ENCODE measurements around the gene LYSMD2.

Gene LYSMD2

DNA sequence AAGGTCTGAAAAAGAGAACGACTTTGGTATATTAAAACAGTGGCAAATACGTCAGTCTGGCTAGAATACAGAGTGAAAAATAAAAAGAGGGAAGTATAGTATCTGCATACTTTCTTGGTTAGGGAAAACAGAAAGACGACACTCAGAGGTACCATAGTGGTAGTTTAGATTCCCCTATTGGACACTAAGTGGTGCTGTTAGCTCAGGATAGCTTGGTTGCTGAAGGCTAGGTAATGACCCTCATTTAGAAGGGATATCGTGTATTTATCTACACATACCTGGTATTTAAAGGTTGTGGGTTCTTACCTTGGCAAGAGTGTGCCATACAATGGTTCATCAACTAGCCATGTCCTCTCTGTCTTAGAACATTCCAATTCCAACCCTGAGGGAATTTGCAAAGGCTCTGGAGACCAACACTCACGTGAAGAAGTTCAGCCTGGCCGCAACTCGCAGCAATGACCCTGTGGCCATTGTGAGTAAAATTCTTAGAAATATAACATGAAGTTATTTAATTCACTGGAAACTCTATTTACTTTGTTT lies 45.0 kb upstream of the LYSMD2 start:
- H2AFZ ChIP-seq (ENCODE audit: low read length), result no peak overlapping the region
- H3K9me2 ChIP-seq (ENCODE audit: low read depth, low read length), result no peaks in the 10 kb centered on the region
- H4K20me1 ChIP-seq (ENCODE audit: insufficient read depth, low read length), result no peaks in the 10 kb centered on the region
- H3K27me3 ChIP-seq (ENCODE audit: insufficient read depth, low read length), result no peaks in the 10 kb centered on the region
- no peaks in the 10 kb centered on the region for H3K36me3 ChIP-seq (ENCODE audit: insufficient read depth, low read length)
- H3K4me2 ChIP-seq (ENCODE audit: low read length), result no peak overlapping the region
- TF ChIP-seq, protein P1, sequence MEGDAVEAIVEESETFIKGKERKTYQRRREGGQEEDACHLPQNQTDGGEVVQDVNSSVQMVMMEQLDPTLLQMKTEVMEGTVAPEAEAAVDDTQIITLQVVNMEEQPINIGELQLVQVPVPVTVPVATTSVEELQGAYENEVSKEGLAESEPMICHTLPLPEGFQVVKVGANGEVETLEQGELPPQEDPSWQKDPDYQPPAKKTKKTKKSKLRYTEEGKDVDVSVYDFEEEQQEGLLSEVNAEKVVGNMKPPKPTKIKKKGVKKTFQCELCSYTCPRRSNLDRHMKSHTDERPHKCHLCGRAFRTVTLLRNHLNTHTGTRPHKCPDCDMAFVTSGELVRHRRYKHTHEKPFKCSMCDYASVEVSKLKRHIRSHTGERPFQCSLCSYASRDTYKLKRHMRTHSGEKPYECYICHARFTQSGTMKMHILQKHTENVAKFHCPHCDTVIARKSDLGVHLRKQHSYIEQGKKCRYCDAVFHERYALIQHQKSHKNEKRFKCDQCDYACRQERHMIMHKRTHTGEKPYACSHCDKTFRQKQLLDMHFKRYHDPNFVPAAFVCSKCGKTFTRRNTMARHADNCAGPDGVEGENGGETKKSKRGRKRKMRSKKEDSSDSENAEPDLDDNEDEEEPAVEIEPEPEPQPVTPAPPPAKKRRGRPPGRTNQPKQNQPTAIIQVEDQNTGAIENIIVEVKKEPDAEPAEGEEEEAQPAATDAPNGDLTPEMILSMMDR (IDR thresholded peaks at IDR 0.05; ENCODE audit: low read length), result peak; percentile 32; the same call in 1 of the 2 replicates
- no peak for TF ChIP-seq EZH2 (IDR thresholded peaks at IDR 0.05; ENCODE audit: borderline replicate concordance, low read length)
- H3K4me1 ChIP-seq (ENCODE audit: insufficient read depth, low read length, severe bottlenecking), result no peaks in the 10 kb centered on the region
- 0 out of 2 replicates have a peak, but pooled peaks cover 6% of the 10 kb centered on the region for H3K9me3 ChIP-seq (ENCODE audit: low read length)
- H3K9ac ChIP-seq (ENCODE audit: low read length), result no peak overlapping the region
- no peaks in the 10 kb centered on the region for H3F3A ChIP-seq (ENCODE audit: insufficient read depth, low read length)
- H3K4me3 ChIP-seq (ENCODE audit: low read depth, low read length, poor library complexity, severe bottlenecking), result no peak overlapping the region
- H3K27ac ChIP-seq (ENCODE audit: low read depth, low read length, poor library complexity, severe bottlenecking), result no peak overlapping the region
- H3K79me2 ChIP-seq (ENCODE audit: insufficient read depth, low read length), result no peaks in the 10 kb centered on the region

DNA sequence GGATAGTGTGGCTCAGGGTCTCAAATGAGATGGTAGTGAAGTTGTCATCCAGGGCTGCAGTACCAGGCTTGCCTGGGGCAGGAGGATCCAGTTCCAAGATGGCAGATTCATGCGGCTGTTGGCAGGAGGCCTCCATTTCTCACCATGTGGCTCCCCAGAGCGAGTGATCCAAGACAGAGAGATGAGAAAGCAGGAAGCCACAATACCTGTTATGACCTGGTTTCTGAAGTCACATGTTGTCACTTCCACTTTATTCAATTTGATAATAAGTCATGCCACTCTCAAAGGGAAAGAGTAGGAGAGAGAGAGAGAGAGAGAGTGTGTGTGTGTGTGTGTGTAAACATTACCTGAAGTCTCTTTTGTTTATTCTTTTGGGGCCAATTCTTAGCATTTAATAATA lies 44.1 kb upstream of the LYSMD2 start:
- Histone ChIP-seq H3K4me2 (ENCODE audit: low read length) (no peak overlapping the region), H3K4me1 (ENCODE audit: insufficient read depth, low read length, severe bottlenecking) (no peaks in the 10 kb centered on the region), H3F3A (ENCODE audit: insufficient read depth, low read length) (no peaks in the 10 kb centered on the region), H3K27ac (ENCODE audit: low read depth, low read length, poor library complexity, severe bottlenecking) (no peak overlapping the region), H3K9me2 (ENCODE audit: low read depth, low read length) (no peaks in the 10 kb centered on the region), H3K79me2 (ENCODE audit: insufficient read depth, low read length) (no peaks in the 10 kb centered on the region), H4K20me1 (ENCODE audit: insufficient read depth, low read length) (no peaks in the 10 kb centered on the region), H3K9me3 (ENCODE audit: low read length) (0 out of 2 replicates have a peak, but pooled peaks cover 6% of the 10 kb centered on the region), H3K9ac (ENCODE audit: low read length) (no peak overlapping the region), H2AFZ (ENCODE audit: low read length) (no peak overlapping the region), H3K4me3 (ENCODE audit: low read depth, low read length, poor library complexity, severe bottlenecking) (no peak overlapping the region), H3K27me3 (ENCODE audit: insufficient read depth, low read length) (no peaks in the 10 kb centered on the region), H3K36me3 (ENCODE audit: insufficient read depth, low read length) (no peaks in the 10 kb centered on the region)
- TF ChIP-seq EZH2 (IDR thresholded peaks at IDR 0.05; ENCODE audit: borderline replicate concordance, low read length), result no peak
- TF ChIP-seq, protein P1 (IDR thresholded peaks at IDR 0.05; ENCODE audit: low read length), result no peak

DNA sequence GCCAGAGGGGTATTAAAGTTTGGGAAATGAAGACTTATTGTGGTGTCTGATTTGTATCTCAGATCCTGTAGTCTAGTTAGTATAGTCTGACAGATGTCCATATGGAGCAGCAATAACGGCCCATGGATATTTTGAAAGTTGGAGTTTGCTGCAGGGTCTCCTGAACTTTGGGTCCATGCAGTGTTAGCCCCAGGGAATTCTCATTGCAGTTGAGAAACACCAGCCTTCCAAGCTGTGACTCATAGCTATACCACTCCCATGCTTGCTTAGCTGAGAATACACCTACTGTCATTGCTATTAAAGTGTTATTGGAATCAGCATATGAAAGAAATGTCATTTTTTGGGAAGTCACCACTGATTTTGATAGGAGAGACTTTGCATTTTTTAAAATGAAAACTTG lies 43.2 kb upstream of the LYSMD2 start:
- no peak for TF ChIP-seq EZH2 (IDR thresholded peaks at IDR 0.05; ENCODE audit: borderline replicate concordance, low read length)
- TF ChIP-seq, protein P1 (IDR thresholded peaks at IDR 0.05; ENCODE audit: low read length), result no peak
- no peak overlapping the region for H3K4me3 ChIP-seq (ENCODE audit: low read depth, low read length, poor library complexity, severe bottlenecking)
- no peaks in the 10 kb centered on the region for H3K4me1 ChIP-seq (ENCODE audit: insufficient read depth, low read length, severe bottlenecking)
- H3F3A ChIP-seq (ENCODE audit: insufficient read depth, low read length), result no peaks in the 10 kb centered on the region
- no peaks in the 10 kb centered on the region for H3K27me3 ChIP-seq (ENCODE audit: insufficient read depth, low read length)
- H4K20me1 ChIP-seq (ENCODE audit: insufficient read depth, low read length), result no peaks in the 10 kb centered on the region
- no peak overlapping the region for H3K9ac ChIP-seq (ENCODE audit: low read length)
- no peak overlapping the region for H3K4me2 ChIP-seq (ENCODE audit: low read length)
- no peak overlapping the region for H3K27ac ChIP-seq (ENCODE audit: low read depth, low read length, poor library complexity, severe bottlenecking)
- no peaks in the 10 kb centered on the region for H3K79me2 ChIP-seq (ENCODE audit: insufficient read depth, low read length)
- no peaks in the 10 kb centered on the region for H3K9me2 ChIP-seq (ENCODE audit: low read depth, low read length)
- no peaks in the 10 kb centered on the region for H3K36me3 ChIP-seq (ENCODE audit: insufficient read depth, low read length)
- 0 out of 2 replicates have a peak, but pooled peaks cover 6% of the 10 kb centered on the region for H3K9me3 ChIP-seq (ENCODE audit: low read length)
- H2AFZ ChIP-seq (ENCODE audit: low read length), result no peak overlapping the region
